Activated CD8-positive, alpha-beta memory T cell treated with anti-CD3 and anti-CD28 coated beads for 24 hours (primary cell): ENCODE results near the gene PITX1.

Source experiments
- DNase-seq: peaks from one replicate; pipeline ENCODE4 v3.0.0-alpha.2; 2020

Gene PITX1

DNA sequence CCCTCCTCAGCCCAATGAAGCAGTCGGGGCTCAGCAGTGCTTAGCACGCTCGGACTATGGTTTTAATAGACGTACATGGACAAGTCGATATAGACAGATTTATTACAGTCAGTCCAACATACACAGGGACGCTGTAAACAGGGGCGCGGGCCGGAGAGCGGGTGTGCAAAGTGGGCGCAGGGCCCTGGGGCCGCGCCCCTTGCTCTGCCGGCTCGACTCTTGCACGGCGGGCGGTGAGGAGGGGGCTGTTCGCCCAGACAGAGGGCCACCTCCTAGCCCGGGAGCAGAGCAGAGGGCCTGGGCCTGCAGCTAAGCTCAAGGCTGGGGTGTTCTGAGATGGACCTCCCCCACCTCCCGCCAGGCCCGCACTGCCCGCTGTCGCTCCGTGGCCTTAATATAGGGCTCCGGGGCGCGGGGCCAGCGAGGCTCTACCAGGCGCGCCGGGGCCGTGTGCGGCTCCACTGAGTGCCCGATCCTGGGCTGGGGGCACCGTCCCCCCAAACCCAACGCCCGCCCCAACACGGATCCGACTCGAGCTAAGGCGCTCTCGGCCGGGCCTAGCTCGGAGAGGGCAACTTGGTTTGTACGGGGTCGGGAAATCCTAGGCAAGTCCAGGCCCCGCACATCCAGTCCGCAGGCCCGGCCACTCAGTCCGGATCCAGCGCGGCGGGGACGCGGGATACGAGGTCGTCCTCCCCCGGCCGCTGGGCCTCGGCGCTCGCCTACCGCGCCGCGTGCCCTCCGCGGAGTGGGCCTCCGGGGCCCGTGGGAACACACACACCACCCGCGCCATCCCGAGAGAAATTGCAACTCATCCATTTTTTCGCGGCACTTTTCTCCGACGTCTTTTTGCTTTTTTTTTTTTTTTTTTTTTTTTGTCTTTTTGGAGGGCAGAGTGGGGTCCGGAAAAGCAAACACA, 6.1 kb downstream of the PITX1 start:
- no peak for DNase-seq

- no peak for DNase-seq
These were observed 6.7 kb downstream of the PITX1 start for GRCh38 chr5:135027266-135027696.

DNA sequence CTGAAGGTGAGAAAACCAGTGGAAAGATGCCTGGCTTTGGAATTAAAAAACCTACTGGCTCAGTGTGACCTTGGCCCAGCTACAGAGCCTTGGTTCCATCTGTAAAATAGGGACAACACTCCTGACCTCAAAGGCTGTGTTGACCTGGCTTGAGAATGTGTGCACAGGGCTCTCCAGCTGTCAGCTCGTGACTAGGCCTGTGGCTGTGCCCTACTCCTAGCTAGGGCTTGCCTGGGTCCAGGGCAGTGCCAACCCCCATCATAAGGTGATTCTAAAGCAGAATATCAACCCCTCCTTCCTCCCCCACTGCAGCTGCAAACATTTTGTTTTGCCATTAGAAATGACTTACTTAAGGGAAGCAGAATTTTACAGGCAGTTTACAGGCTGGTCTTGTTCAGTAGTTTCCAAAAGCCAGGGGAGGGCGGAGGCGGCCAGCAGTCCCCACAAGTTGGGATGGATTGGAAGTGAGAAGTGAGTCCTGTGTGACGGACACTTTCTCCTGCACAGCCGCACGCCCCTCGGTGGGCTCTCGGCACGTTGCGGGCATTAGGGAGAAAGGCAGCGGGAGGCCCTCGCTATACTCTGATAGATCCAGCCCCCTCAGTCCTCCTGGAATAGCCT, 7.3 kb downstream of the PITX1 start:
- DNase-seq: no peak

GRCh38 chr5:135025730-135026644, 8.0 kb downstream of the PITX1 start:
- no peak for DNase-seq

- no peak for DNase-seq
These were observed 8.9 kb downstream of the PITX1 start for GRCh38 chr5:135024956-135025729.

- no peak for DNase-seq
These were observed 13.7 kb downstream of the PITX1 start for GRCh38 chr5:135020111-135020895.

DNA sequence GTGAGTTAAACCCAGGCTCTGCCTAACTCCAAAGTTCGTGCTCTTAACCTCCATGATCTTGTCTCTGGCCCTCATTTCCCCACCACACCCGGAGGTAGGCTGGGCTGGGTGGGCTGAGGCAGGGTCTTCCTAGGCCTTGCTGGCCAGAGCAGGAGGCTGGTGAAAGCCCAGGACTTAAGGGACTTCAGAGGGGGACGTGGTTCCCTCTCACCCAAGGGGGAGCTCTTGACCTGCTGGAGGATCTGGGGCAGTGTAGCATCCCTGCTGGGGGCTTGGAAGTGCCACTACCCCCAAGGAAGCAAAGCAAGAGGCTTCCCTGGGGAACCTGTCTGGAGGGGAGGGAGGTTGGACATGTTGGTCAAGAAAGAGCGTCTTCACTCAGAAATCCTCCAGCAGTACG, 14.7 kb downstream of the PITX1 start:
- no peak for DNase-seq

DNA sequence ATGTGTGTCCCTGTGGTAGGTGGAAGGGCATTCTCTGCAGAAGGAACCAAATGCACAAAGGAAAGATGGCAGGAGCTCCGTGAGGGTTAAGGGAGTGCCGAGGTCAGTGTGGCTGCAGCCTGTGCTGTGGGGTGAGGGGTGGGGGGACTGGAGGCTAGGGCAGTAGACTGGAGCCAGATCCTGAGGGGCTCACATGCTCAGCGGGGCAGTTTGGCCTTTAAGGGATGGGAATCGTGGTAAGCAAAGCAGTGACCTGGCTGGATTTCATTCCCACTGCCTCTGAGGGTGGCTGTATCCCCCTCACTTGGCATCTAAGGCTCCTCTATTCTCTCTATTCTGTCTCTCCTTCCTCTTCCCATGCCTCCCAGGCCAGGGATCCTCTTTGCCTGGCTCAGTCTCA, 15.6 kb downstream of the PITX1 start:
- DNase-seq: no peak

GRCh38 chr5:135016861-135017290, 17.2 kb downstream of the PITX1 start:
- peak; percentile 32 for DNase-seq

- DNase-seq: no peak
These were observed 18.1 kb downstream of the PITX1 start for GRCh38 chr5:135015942-135016341.

DNA sequence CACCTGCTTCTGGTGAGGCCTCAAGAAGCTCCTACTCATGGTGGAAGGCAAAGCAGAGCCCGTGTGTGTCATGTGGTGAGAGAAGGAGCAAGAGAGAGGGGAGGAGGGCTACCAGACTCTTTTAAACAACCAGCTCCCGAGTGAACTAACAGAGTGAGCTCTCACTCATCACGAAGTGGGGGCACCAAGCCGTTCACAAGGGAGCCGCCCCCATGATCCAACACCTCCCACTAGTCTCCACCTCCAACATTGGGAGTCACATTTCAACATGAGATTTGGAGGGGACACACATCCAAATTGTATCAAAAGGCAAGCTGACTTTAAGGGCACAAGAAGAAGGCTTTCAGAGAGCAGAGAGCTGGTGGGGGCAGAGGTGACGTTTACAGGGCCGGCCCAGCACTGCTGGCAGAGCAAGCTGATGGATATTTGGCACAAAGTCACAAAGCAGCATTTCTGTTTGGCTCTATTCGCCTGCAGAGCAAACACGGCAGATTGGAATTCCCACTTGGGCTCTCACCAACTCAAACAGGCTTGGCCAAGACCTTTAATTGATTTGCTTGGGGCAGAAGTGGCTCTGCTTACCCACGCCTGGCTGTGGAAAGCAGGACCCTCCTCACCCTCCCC, 20.0 kb downstream of the PITX1 start:
- DNase-seq: peak; percentile 19

GRCh38 chr5:135013445-135013844, 20.6 kb downstream of the PITX1 start:
- DNase-seq: peak; percentile 26

- peak; percentile 21 for DNase-seq
These were observed 21.1 kb downstream of the PITX1 start for GRCh38 chr5:135012951-135013391.

DNA sequence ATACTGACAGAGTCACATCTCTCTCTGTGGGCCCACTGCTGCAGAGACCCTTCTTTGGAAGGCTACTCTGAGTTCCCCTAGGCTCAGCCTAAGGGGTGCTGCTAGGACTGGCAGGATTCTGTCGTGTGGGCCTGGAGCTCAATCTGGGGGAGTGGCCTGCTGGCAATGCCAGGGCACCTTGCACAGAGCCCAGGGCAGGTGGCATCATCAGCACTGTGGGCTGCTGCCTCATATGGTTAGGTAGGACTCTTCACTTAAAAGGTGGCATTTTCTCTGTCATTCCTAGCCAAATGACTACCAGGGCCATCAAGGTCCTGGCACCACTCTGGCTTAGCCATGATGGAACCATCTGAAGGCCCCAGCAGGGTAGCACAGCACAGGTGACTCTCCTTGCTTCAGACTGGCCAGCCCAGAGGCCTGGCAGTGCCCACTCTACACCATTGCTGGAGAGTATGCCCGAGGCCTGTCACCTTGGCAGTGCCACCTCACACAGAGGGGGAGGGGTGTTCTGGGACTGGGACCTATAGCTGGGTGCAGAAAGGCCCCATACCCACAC, 21.9 kb downstream of the PITX1 start:
- peak; percentile 35 for DNase-seq

DNA sequence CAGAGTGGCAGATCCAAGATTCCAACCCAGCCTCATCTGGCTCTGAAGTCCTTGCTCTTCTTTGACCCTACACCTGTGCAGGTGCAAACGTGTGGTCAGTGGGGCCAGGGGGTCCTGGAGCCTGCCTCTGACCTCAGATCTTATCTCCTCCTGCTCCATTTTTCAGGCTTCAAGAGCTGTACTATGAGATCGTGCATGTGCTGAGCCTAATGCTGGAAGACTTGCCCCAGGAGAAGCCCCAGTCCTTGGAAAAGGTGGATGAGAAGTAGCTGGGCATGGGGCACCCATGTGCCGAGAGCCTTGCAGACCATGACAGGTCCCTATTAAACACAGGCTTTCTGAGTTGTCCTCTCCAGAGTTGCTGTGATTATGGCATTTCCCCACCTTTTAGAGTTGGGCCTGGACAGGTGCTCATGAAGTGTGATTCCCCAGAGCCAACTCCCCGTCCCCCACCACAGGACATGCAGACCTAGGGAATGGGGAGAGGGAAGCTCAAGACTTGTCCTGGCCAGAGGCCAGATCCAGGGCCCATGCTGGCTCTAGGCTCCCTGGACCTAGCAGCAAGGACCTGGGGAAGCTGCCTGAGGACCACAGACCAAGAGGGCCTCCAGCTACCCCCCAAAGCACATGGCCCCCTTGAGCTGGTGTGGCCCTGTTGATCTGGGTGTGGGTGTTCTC, 22.5 kb downstream of the PITX1 start:
- peak; percentile 47 for DNase-seq

DNA sequence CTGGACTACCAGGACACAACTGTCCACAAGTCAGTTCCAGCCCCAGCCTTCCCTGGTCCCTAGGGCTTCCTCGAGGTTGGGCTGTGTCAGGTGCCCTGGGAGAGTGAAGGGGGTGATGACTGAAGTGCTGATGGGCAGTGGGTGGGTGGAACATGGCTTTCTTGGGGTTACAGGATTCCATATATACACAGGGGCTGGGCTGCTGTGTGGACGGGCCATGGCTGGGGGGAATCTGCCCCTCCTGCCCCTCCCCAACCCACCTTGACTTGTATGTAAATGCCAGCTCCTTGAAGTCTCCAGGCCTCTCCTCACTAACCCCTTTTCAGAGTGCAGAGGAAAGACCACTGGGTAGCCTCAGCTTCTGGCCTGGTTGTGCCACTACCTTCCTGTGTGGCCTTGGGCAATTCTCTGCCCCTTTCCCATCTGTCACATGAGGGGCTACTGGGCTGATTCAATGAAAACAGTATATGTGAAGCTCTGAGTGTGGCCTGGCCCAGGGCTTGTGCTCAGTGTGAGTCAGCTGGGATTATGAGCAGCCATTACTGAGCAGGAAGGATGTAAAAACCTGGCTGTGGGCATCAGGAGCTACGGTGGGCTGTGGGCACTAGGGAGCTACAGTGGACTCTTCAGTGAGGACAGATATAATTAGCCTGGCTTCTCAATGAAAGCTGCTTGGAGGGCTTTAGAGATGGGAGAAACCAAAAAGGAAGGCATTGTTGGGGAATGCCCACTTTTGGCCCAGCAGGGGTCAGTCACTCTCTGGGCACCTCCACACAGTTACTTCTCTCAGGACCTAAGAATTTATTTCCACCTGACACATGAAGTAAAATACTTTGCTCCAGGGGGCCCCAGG, 23.3 kb downstream of the PITX1 start:
- peak; percentile 35 for DNase-seq

DNA sequence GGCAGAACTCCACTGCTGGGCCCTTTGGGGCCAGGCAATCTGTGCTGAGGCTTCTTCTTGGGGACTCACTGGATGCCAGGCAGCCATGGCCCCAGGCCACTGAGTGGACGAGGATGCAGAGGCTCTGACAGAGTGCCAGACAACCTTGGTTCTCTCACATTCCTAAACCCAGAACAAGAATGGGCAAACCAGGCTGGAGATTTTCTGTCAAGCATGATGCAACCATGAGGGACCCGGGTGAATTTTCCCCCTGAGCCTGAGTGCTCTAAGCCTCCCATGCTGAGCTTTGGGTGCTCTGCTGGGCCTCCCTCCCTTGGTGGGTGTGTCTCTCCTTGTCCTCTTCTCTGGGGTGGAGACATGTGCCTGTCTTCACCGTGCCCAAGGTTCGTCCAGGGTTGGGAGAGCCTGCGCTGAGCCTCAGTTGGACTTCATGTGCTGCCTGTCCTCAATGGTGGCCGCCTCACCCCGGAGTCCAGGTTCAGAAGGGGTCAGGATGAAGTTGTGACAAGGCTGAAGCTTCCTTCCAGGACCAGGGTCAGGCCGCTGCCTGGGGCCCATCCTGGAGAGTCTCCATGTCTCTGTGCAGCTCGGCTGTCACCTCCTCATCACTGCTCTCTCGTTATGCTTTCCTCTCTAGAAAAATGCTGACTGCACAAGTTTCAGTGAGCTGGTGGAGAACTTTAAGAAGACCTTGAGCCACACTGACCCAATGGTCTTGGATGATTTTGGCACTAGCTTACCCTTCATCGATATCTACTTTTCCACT, 24.1 kb downstream of the PITX1 start:
- DNase-seq: peak; percentile 37
